GM20000 (cell line): ENCODE measurements around the gene TRIO.

Experiments used
- DNase-seq: peaks from one replicate; pipeline ENCODE4 v3.0.0; 2012; ENCODE audit warnings: low spot score
- TF ChIP-seq, protein P1 (sequence below): IDR thresholded peaks from 2 replicates; pipeline ENCODE4 v1.5.1; 2012; ENCODE audit warnings: mild to moderate bottlenecking, control low read depth; ENCODE audit errors: extremely low read depth, missing control alignments

The TRIO gene

DNA sequence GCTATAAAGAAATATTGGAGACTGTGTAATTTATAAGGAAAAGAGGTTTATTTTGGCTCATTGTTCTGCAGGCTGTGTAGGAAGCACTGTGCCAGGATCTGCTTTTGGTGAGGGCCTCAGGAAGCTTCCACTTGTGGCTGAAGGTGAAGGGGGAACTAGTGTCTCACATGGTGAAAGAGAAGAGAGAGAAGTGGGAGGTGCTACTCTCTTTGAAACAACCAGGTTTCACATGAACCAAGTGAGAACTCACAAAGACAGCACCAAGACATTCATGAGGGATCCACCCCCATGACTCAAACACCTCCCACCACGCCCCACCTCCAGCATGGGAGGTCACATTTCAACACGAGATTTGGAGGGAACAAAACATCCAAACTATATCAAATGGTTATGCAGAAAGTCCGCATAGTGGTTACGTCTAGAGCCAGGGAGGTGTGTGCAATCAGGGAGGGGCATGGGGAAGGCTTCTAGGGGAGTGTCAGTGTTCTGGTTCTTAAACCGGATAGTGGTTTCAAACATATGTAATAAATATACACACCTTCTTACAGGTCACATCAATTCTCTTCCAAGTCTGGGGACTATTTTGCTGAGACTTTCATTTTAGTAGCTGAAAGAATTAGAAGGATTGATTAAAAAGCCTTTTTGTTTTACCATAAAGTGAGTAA is 113.0 kb downstream of the TRIO start:
- TF ChIP-seq, protein P1, sequence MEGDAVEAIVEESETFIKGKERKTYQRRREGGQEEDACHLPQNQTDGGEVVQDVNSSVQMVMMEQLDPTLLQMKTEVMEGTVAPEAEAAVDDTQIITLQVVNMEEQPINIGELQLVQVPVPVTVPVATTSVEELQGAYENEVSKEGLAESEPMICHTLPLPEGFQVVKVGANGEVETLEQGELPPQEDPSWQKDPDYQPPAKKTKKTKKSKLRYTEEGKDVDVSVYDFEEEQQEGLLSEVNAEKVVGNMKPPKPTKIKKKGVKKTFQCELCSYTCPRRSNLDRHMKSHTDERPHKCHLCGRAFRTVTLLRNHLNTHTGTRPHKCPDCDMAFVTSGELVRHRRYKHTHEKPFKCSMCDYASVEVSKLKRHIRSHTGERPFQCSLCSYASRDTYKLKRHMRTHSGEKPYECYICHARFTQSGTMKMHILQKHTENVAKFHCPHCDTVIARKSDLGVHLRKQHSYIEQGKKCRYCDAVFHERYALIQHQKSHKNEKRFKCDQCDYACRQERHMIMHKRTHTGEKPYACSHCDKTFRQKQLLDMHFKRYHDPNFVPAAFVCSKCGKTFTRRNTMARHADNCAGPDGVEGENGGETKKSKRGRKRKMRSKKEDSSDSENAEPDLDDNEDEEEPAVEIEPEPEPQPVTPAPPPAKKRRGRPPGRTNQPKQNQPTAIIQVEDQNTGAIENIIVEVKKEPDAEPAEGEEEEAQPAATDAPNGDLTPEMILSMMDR = no peak
- no peak for DNase-seq

DNA sequence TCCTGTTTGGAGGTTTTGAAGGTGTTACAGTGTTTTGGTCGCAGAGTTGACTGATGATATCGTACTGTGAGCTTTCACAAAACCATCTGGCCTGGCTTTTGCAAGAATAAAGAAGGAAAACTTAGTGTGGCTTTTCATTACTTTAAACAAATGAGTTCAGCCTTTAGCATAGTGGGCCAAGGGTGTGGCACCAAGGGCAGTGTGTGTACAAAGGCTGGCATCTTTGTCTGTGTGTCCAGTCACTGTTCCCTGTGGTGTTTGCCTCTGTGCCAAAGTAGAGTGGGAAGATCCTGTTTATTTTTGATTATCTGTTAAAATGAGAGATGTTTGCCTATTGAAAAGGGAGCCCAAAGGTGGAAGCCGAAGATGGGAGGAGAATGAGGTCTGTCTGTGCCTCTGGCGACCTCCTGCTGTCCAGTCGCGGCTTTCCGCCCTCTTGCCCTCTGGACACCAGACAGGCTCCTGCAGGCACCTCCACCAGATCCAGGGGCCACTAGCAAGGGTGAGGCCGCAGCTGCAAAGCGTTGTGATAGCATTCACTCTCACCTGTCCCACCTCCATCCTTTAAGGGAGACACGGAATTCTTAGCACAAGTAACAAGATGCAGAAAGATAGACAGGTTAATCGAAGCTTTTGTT is 113.7 kb downstream of the TRIO start:
- no peak for DNase-seq
- TF ChIP-seq, protein P1 = no peak

DNA sequence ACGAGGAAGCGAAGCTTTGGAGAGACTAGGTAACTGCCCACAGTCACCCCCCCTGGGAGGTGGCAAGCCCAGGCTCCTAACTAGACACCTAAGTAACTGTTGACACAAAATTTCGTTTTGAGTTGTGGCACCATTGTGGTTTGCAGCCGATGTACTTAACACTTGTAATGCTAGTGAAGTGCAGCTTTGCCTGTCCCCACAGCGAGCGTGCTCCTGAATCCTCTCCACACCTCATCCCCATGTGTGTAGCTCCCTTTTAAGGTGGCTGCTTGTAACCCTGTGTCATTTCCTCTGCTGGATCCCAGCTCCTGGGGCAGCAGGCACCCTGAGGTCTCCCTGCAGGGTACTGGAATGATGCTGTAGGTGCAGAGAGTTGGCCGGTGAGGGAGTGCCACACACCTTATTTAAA is 114.9 kb downstream of the TRIO start:
- no peak for DNase-seq
- TF ChIP-seq, protein P1 = no peak

DNA sequence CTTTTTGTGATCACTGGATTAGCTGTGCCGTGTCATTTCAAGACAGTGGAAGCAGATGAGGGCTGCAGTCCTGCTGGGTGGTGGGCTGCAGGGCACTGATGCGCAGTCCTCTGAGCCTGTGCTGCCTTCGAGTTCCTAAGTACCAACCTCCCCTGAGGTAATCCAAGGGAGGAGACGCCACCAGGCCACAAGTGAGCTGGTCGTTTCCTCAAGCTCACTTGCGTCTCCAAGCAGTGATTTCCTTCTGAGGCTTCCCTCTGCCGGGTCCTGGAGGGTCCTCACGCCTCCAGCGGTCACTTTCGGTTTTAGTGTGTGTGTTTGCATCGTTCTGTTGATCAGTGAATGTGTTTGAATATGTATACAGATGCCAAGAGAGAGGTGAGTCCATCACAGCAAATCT is 115.7 kb downstream of the TRIO start:
- DNase-seq = no peak
- TF ChIP-seq, protein P1 = no peak

DNA sequence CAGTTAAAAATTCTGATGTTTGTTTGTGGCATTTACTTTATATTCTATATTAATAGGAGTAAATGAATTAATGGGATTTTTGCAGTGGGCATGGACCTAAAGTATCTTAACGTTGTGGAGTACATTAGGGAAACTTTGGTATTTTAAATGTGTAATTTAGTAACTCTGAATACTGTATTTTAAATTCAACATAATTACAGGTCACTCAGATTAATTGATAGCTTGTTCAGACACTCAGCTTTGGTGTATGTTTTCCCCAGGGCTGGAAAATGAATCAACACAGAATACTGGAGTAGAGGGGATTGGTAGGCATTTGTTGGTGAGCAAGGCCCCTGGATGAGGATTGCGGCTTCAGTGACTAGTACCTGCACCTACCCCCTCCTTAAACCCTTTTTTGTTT is 117.5 kb downstream of the TRIO start:
- TF ChIP-seq, protein P1 = no peak

DNA sequence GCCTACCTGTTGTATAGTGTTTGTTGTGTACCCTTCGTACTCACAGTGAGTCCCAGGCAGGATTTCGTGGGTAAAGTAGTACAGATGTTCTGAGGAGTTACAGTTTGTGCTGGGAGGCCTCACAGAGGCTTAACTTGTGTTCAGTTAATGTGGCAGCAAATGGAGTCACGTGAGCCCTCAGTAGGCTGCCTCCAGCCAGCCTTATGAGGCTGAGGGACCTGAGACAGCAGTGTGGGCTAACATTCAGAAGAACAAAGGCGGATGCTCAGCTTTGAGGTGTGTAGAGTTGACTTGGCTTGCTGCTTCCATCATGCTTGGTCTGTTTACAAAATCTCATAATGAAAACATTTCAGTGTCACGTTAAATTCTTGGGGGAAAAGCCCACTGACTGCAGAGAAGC is 118.1 kb downstream of the TRIO start:
- DNase-seq = no peak
- TF ChIP-seq, protein P1 = no peak

More for the DNA sequence above, 117.5 kb downstream of the TRIO start:
- DNase-seq = no peak

DNA sequence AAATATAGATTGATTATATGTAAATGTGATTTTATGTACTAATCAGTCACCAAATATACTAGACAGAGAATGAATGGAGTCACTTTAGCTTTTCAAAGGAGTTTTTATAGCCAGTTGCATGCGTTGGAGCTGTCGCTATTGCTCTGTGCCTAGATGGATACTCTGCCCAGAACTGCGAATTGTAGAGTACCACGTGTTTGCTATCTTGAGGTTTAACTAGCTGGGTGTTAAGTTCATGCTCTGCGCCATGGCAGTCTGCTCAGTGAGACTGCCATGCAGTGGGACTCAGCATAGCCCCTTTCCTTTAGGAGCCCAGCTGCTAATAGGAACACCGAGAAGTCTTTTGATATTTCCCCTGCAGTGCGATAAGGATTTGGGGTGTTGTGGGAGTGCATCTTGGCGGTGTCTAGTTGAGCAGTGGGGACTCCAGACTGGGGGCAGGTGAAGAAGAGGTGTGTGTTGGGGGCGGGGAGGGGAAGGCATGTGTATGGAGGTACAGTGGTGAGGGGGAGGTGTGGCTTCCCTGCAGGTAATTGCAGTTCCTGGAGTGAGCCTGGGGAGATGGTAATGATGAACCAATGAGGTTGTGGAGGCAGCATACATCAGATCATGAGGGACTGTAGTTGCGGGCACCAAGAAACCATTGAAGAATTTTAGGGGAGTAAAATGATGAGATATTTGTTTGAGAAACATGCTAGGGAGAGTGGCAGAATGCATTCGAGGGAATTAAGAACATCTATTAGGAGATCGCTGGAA is 118.9 kb downstream of the TRIO start:
- TF ChIP-seq, protein P1 = no peak

More for the DNA sequence above, 118.9 kb downstream of the TRIO start:
- no peak for DNase-seq
